ENCODE data around the gene RNF150. TPM values are rescaled to one million over a fixed set of nuclear protein-coding genes. Genes with fewer than 3 reads are reported as not detected.

The RNF150 gene
- total RNA-seq, 3 donors from 2014 or later = 2.5 to 88.8 (median 3.1) TPM

GRCh38 chr4:140849526-140849925, 283.7 kb downstream of the RNF150 start:
- no peaks in the 10 kb centered on the region for H3K9me3 ChIP-seq
- H3K36me3 ChIP-seq (ENCODE audit: low read depth) = no peaks in the 10 kb centered on the region
- H3K4me1 ChIP-seq (ENCODE audit: low read depth) = no peaks in the 10 kb centered on the region
- DNase-seq (no peak), ATAC-seq (no peak)
- TF ChIP-seq CTCF (IDR thresholded peaks at IDR 0.05) = no peak
- no peak overlapping the region for H3K4me3 ChIP-seq
- intact Hi-C loops (cut with DNase I, micrococcal nuclease) = no loop called here

- H3K4me3 ChIP-seq = no peak overlapping the region
- no peaks in the 10 kb centered on the region for H3K4me1 ChIP-seq (ENCODE audit: low read depth)
- DNase-seq (no peak), ATAC-seq (no peak)
- no peak for TF ChIP-seq CTCF (IDR thresholded peaks at IDR 0.05)
- H3K36me3 ChIP-seq (ENCODE audit: low read depth) = no peaks in the 10 kb centered on the region
- H3K9me3 ChIP-seq = no peaks in the 10 kb centered on the region
- intact Hi-C loops (cut with DNase I, micrococcal nuclease) = no loop called here
These were observed 286.5 kb downstream of the RNF150 start for GRCh38 chr4:140846736-140847135.

- TF ChIP-seq CTCF (IDR thresholded peaks at IDR 0.05) = no peak
- ATAC-seq = no peak
- Histone ChIP-seq H3K4me3 (no peak overlapping the region), H3K36me3 (ENCODE audit: low read depth) (no peaks in the 10 kb centered on the region), H3K9me3 (no peaks in the 10 kb centered on the region), H3K4me1 (ENCODE audit: low read depth) (no peaks in the 10 kb centered on the region)
- intact Hi-C loops (cut with DNase I, micrococcal nuclease) = no loop called here
- DNase-seq = no peak
These were observed 289.2 kb downstream of the RNF150 start for GRCh38 chr4:140844061-140844460.

GRCh38 chr4:140841186-140841585, 292.1 kb downstream of the RNF150 start:
- H3K9me3 ChIP-seq = no peaks in the 10 kb centered on the region
- no peak for TF ChIP-seq CTCF (IDR thresholded peaks at IDR 0.05)
- intact Hi-C loops (cut with DNase I, micrococcal nuclease) = no loop called here
- H3K4me3 ChIP-seq = no peak overlapping the region
- no peaks in the 10 kb centered on the region for H3K4me1 ChIP-seq (ENCODE audit: low read depth)
- H3K36me3 ChIP-seq (ENCODE audit: low read depth) = no peaks in the 10 kb centered on the region
- ATAC-seq = no peak
- DNase-seq = no peak

GRCh38 chr4:140839888-140840790, 293.1 kb downstream of the RNF150 start:
- Histone ChIP-seq H3K4me1 (ENCODE audit: low read depth) (no peaks in the 10 kb centered on the region), H3K36me3 (ENCODE audit: low read depth) (no peaks in the 10 kb centered on the region), H3K4me3 (no peak overlapping the region), H3K9me3 (no peaks in the 10 kb centered on the region)
- intact Hi-C loops (cut with DNase I, micrococcal nuclease) = no loop called here
- no peak for TF ChIP-seq CTCF (IDR thresholded peaks at IDR 0.05)
- no peak for DNase-seq
- ATAC-seq = no peak

All from mucosa of descending colon (tissue), 3 donors.